Measurements from ENCODE around the gene IL17C.
"Not testable (repeated sequence)": the region's sequence is repeated elsewhere in the genome, so short reads cannot be mapped to it uniquely, and the experiment has no call there.

IL17C gene

DNA sequence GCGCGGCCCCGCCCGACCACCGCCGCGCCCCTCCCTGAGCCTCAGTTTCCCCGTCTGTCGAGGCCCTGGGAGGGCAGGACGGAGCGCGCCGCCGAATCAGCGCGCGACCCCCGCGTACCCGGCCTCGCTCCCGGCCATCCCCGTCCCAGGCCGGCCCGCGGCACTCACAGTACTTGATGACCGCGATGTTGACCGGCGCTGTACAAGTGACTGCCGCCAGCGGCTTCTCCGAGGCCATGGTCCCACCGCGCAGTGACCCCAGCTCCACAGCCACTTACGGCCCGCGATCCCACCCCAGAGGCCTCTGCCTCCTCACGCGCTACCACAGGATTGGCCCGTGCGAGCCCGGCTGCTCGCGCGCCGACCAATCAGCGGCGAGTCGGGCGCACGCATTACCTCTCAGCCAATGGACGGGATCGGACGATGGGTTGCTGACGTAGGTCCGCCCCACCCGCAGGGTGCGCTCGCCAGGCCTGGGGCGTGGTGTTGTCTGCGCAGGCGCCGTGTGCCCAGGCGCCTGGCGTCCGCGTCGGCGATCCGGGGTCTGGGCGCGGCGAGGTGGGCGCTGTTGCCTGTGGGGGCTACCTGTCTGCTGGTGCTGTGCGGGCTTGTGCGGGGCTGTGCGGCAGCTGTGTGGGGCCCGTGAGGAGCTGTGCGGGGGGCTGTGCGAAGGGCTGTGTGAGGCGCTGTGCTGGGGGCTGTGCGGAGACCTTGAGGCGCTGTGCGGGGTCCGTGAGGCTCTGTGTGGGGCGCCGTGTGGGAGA, 24.7 kb downstream of the IL17C start, which contains the start of gene MVD:
TSS of gene MVD (minus strand) at position 249 of the 764 bp plus-strand sequence. CDS start at position 238, 11 bp downstream.
- DNase-seq: peak; percentile 97

GRCh38 chr16:88665148-88665547, 26.8 kb downstream of the IL17C start:
- DNase-seq: no peak

DNA sequence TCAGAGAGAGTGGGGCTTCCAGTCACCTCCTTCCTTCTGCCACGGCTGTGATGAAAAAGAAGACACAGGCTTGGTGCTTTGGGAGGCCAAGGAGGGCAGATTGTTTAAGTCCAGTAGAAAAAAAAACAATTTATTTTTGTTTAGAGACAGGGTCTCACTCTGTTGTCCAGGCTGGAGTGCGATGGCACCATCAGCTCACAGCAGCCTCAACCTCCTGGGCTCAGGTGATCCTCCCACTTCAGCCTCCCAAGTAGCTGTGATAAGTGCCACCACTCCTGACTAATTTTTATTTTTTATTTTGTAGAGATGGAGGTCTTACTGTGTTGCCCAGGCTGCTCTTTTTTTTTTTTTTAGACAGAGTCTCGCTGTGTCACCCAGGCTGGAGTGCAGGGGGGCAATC, 27.2 kb downstream of the IL17C start:
- DNase-seq: no peak

- DNase-seq: no peak
Observed at GRCh38 chr16:88667461-88667860, 29.1 kb downstream of the IL17C start.

- not testable (repeated sequence) for DNase-seq
Observed at GRCh38 chr16:88669493-88669892, 31.1 kb downstream of the IL17C start.

DNA sequence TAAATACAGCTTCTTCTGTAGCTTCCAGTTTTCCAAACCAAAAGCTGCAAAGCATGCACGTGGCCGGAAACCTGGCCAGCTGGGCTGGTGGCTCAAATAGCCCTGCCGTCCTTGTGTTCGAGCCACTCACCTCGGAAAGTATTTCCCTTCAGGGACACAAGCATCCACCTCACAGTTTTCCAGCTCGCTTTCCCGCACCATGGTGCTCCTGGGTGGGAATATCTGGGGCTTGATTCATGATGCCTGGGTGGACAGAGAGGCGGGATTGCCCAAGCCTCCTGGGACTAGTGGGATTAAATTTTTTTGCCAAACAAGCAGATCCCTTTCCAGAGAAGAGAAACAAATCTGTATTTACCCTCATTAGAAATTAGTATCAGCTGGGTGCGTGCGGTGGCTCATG, 31.6 kb downstream of the IL17C start:
- DNase-seq: no peak

GRCh38 chr16:88671806-88672205, 33.4 kb downstream of the IL17C start:
- no peak for DNase-seq

DNA sequence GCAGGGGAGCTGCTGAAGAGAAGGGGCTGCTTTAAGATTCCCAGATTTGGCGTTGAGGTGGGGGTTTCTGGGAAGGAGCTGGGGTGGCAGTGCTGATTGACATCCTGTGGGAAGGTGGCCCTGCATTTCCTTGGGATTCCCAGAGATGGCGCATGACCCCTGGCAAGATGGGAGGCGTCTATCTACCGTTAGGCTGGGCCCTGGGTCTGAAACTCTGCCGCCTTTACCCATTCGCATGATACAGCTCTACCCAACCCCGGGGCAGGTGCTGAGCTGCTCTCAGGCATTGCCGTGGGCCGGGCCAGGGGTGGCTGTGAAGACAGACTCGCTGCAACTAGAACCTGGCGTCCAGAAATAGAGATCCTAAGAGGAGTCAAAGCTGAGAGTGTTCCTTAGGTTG, 34.4 kb downstream of the IL17C start:
- DNase-seq: no peak

DNA sequence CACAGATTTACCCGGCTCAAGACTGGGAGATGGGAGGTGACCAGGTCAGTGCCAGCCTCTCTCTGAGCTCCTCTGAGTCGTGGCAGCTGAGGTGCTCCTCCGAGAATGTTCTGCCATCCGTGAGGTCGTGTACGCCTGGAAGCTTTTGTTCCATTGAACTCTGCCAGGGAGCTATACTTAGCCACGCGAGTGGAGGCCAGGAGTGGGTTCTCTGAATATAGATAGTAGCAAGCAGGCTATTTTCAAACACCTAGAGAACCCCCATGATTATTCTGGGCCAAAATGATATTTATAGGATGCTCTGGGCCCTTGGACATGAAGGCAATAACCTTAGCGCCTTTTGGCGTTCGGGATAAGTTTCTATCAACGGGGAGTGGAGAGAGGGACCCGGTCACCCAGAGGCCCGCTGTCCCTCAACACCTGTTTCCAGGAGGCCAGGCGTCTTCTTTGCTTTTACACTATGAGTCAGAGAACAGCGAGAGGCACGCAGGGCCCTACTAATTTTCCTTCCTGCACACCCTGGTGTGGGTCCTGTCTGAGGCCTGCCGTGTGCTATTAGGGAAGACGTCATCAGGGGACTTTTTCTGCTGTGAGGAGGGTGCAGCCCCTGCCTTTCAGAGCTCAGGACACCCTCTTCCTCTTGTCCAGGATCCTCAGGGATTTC, 35.5 kb downstream of the IL17C start:
- DNase-seq: no peak

- DNase-seq: no peak
Observed at GRCh38 chr16:88676502-88677242, 38.3 kb downstream of the IL17C start.

DNA sequence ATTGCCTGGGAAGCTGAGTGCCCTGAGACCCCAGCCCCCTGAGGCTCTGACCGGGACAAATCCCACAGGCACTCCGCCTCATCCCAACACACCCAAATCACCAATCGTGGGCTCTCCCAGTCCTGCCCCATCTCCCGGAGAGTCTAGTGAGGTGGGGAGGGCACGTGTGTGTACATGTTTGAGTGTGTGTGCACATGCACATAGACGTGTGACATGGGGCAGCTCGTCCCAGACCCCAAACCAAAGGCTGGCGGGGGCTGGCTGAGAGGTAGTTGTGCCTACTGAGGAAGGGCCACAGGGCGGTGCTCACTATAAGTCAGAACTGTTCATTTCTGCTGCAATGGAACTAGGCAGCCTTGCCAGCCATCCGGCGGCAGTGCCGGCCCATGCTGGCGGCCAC, 39.3 kb downstream of the IL17C start:
- no peak for DNase-seq

- no peak for DNase-seq
Observed at GRCh38 chr16:88678224-88678979, 40.0 kb downstream of the IL17C start.

GRCh38 chr16:88680554-88681083, 42.2 kb downstream of the IL17C start:
- DNase-seq: no peak

DNA sequence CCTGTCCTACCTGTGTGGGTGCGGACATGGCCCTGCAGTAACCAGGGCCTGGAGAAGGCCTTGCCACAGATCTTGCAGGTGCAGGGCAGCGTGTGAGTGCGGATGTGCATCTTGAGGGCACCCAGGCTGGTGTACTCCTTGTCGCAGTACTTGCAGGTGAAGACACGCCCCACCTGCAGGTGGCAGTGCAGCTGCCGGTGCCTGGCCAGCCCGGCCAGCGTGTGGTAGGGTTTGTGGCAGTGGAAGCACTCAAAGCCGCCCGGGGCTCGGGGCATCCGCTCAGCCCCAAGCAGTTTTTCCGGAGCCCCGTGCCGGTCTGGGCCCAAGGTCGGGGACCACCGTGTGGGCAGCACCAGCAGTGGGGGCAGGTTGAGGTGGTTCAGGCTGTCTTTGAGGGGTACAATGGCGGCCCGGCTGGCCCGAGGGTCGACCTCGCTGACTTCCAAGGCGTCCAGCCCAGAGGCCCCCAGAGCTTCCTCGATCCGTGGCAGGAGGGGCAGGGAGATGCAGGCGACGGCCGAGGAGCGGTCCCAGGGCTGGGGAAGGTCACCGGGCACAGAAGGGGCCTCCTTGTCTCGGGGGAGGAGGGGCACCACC, 42.8 kb downstream of the IL17C start:
- peak; percentile 64 for DNase-seq

DNA sequence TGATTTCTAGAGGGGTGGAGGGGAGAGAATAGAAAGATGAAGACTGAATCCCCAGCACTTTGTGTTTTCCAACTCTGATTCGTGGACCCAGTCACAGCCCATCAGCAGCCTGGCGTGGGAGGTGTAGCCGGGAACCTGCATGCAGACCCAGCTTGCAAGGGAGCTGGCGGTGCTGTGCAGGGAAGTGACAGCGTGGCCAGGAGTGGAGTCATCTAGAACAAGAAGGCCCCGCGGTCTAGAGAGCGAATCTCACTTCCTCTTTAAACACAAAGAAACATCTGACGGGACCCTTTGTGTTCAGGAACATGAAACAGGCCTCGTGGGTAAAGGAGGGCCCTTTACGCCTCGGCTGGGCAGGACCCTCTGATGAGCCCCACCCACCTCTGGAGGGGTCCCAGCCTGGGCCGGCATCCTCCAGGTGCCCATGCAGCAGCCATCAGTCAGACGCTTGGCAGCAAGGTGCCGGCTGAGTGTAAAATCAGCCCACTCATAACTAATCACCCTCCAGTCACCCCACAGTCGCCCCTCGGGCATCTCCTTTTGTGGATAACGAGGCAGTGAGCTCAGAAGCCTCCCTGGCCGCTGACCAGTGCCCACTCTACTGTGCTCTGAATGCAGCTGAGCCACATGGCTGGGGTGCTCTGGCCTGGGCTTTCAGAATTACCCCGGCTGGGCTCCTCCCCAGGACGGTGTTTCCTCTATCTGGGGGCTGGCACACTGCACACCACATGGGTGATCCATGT, 43.5 kb downstream of the IL17C start:
- DNase-seq: peak; percentile 80

- DNase-seq: no peak
Observed at GRCh38 chr16:88684569-88685155, 46.3 kb downstream of the IL17C start.

GRCh38 chr16:88685156-88686061, 47.0 kb downstream of the IL17C start:
- peak; percentile 42 for DNase-seq

- DNase-seq: no peak
Observed at GRCh38 chr16:88686062-88686438, 47.7 kb downstream of the IL17C start.

- DNase-seq: peak; percentile 82
Observed at GRCh38 chr16:88686439-88687253, 48.3 kb downstream of the IL17C start, which contains the start of gene SNAI3. Gene SNAI3 (minus strand): TSS chr16:88686507. CDS start chr16:88686406, 101 bp downstream.

Data from CD4-positive, alpha-beta T cell treated with Interleukin-15 for 1 hour (primary cell).